ENCODE data around the gene DEFB132. TPM values are rescaled to one million over a fixed set of nuclear protein-coding genes. Genes with fewer than 3 reads are reported as not detected.

Gene DEFB132
- total and polyA plus RNA-seq, 4 donors = not detected

DNA sequence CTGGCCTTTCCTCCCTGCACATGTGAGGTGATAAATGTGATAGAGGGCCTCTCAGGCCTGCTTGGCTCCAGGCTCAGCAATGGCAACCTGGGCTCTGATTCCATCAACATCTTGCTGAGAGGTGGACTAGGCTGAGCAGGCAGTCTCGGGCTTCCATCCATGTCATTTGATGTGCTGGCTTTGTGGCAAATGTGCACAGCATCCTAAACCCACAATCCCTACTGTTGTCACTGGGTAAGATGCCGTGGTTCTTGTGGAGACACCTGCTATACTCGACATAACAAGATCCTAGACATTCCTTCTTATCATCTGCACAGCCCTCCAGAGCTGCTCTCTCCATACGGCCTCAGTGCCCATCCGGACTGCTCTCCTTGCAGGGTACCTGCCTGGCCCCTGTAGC lies 37.1 kb downstream of the DEFB132 start:
- DNase-seq (ENCODE audit: low read depth in 4 of 6, low spot score in 6 of 6) = no peak
- Histone ChIP-seq H3K36me3 (ENCODE audit: control insufficient read depth, insufficient read depth, low read length) (peaks cover 3% of the 10 kb centered on the region), H3K27ac (ENCODE audit: low read depth, low read length) (no peak overlapping the region), H3K9me3 (ENCODE audit: control insufficient read depth, insufficient read depth, low read length) (no peaks in the 10 kb centered on the region), H3K27me3 (ENCODE audit: control insufficient read depth, insufficient read depth, low read length) (no peaks in the 10 kb centered on the region), H3K4me3 (ENCODE audit: low read depth, low read length) (no peak overlapping the region), H3K4me1 (ENCODE audit: control insufficient read depth, insufficient read depth, low read length) (peaks cover 11% of the 10 kb centered on the region)
- WGBS (ENCODE audit: insufficient coverage) = 94% methylated on average over 4 of the region's 5 CpGs

DNA sequence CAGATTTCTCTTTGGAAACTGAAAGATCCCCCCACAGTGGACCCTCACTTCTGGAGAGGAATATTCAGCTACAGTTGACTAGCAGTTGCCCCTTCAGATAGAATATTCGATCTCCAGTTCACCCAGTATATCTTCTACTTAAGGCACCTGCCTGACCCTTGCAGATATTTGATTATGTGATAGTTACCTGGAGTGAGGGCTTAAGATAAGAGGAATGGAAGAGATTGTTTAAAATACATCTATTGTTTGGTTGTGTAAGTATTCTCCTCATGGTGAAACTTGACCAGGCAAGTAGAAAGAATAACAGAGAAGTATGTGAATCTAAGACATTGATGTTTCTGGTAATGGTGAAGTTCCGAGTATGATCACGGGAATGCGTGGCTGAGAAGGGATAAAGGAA lies 38.3 kb downstream of the DEFB132 start:
- Histone ChIP-seq H3K4me1 (ENCODE audit: control insufficient read depth, insufficient read depth, low read length) (peaks cover 15% of the 10 kb centered on the region), H3K4me3 (ENCODE audit: low read depth, low read length) (no peak overlapping the region), H3K27ac (ENCODE audit: low read depth, low read length) (no peak overlapping the region), H3K9me3 (ENCODE audit: control insufficient read depth, insufficient read depth, low read length) (no peaks in the 10 kb centered on the region), H3K36me3 (ENCODE audit: control insufficient read depth, insufficient read depth, low read length) (peaks cover 3% of the 10 kb centered on the region), H3K27me3 (ENCODE audit: control insufficient read depth, insufficient read depth, low read length) (no peaks in the 10 kb centered on the region)
- DNase-seq (ENCODE audit: low read depth in 4 of 6, low spot score in 6 of 6) = no peak
- WGBS (ENCODE audit: insufficient coverage) = 84% methylated on average over 3 of the region's 4 CpGs

DNA sequence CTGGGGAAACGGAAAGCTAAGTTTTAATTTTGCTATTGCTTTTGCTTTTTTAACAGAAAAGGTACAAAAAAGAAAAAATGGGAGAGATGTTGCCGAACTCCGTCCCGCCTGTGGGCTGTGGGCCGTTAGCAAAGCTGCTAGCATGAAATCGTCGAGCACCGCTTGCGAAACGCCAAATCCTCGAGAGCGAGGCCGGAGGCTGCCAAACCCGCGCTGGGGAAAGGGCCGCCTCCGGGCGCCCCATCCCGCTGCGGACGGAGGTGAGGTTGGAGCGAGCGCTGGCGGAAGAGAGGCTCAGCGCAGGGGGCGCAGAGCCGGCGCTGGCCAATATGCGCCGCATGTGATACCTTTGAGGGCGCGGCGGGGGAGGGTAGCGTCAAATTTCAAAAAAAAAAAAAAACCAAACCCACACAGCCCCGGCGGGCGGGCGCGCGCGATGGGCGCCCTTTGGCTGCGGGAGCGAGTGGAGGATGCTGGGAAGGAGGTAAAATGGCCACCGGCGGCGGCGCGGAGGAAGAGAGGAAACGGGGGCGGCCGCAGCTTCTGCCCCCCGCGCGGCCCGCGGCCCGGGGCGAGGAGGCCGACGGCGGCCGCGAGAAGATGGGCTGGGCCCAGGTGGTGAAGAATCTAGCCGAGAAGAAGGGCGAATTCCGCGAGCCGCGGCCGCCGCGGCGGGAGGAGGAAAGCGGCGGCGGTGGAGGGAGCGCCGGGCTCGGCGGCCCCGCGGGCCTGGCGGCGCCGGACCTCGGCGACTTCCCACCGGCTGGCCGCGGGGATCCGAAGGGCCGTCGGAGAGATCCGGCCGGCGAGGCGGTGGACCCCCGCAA lies 39.8 kb downstream of the DEFB132 start, which contains the start of gene ZCCHC3:
Gene ZCCHC3 (plus strand): TSS at position 473 of the 827 bp plus-strand sequence. CDS start 17 bp downstream, at position 490.
- peaks cover 3% of the 10 kb centered on the region for H3K36me3 ChIP-seq (ENCODE audit: control insufficient read depth, insufficient read depth, low read length)
- peaks cover 24% of the 10 kb centered on the region for H3K4me1 ChIP-seq (ENCODE audit: control insufficient read depth, insufficient read depth, low read length)
- peak within 1 kb of the TSS; percentile 79 for H3K4me3 ChIP-seq (ENCODE audit: low read depth, low read length)
- DNase-seq (ENCODE audit: low read depth in 4 of 6, low spot score in 6 of 6) = peak in 5 of 6 donors; percentile 76 to 96 (median 87)
- H3K27ac ChIP-seq (ENCODE audit: low read depth, low read length) = peak within 1 kb of the TSS; percentile 93
- H3K9me3 ChIP-seq (ENCODE audit: control insufficient read depth, insufficient read depth, low read length) = no peaks in the 10 kb centered on the region
- H3K27me3 ChIP-seq (ENCODE audit: control insufficient read depth, insufficient read depth, low read length) = no peaks in the 10 kb centered on the region
- under 1% methylated on average over 91 of the region's 99 CpGs for WGBS (ENCODE audit: insufficient coverage)

DNA sequence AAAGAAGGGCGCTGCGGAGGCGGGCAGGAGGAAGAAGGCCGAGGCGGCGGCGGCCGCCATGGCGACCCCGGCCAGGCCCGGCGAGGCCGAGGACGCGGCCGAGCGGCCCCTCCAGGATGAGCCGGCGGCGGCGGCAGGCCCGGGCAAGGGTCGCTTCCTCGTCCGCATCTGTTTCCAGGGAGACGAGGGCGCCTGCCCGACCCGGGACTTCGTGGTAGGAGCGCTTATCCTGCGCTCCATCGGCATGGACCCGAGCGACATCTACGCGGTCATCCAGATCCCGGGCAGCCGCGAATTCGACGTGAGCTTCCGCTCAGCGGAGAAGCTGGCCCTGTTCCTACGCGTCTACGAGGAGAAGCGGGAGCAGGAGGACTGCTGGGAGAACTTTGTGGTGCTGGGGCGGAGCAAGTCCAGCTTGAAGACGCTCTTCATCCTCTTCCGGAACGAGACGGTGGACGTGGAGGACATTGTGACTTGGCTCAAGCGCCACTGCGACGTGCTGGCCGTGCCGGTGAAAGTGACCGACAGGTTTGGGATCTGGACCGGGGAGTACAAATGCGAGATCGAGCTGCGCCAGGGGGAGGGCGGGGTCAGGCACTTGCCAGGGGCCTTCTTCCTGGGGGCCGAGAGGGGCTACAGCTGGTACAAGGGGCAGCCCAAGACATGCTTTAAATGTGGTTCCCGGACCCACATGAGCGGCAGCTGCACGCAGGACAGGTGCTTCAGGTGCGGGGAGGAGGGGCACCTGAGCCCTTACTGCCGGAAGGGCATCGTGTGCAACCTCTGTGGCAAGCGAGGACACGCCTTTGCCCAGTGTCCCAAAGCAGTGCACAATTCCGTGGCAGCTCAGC lies 40.6 kb downstream of the DEFB132 start:
- WGBS (ENCODE audit: insufficient coverage) = 0% methylated on average over 75 of the region's 75 CpGs
- DNase-seq (ENCODE audit: low read depth in 4 of 6, low spot score in 6 of 6) = peak in 2 of 6 donors; percentile 75
- H3K27ac ChIP-seq (ENCODE audit: low read depth, low read length) = peak overlapping the region; percentile 88
- H3K9me3 ChIP-seq (ENCODE audit: control insufficient read depth, insufficient read depth, low read length) = no peaks in the 10 kb centered on the region
- H3K4me1 ChIP-seq (ENCODE audit: control insufficient read depth, insufficient read depth, low read length) = peaks cover 24% of the 10 kb centered on the region
- H3K36me3 ChIP-seq (ENCODE audit: control insufficient read depth, insufficient read depth, low read length) = peaks cover 3% of the 10 kb centered on the region
- H3K27me3 ChIP-seq (ENCODE audit: control insufficient read depth, insufficient read depth, low read length) = no peaks in the 10 kb centered on the region
- H3K4me3 ChIP-seq (ENCODE audit: low read depth, low read length) = peak overlapping the region; percentile 79

DNA sequence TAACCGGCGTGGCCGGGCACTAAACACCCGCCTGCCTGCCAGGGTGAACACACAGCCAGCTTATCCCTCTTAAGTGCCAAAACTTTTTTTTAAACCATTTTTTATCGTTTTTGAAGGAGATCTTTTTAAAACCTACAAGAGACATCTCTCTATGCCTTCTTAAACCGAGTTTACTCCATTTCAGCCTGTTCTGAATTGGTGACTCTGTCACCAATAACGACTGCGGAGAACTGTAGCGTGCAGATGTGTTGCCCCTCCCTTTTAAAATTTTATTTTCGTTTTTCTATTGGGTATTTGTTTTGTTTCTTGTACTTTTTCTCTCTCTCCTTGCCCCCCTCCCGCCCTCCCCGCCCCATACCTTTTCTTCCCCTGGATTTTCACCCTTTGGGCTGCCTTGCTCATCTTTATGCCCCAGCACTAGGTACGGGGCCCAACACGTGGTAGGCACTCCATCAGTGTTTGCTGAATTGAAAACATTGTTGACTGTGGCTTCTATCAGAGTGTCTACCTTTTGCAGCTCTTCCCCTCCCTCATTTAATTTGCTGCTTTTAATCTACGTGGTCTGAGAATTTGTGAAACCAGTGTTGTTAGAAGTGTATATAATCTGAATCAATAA lies 41.4 kb downstream of the DEFB132 start:
- H3K4me3 ChIP-seq (ENCODE audit: low read depth, low read length) = peak overlapping the region; percentile 79

DNA sequence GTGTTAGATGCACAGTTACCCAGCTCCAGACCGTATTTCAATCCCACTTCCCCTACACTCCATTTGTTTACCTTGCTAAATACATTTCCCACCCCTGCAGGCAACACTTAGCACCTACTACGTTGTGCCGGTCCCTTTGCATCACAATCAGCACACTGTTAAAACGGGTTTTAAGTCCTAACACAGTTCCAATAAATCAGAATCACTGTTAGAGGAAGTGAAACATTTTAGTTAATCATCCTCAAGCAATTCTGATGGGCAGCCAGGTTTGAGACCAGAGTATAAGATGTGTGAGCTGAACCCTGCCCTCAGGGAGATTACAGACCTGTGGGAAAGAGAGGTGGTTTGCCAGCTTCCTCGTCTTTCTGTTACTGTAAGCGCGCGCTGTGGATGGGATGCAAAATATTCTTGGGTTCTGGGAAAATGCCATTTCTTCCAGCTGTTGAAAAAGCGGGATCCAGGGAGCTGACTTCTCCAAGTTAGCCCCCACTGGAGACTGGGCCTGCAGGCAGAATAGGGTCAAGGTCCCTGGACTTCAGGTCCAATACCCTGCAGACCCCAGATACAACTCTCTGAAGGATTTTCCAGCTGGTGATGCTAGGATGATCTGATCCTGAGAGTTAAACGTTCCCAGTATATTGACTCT lies 42.9 kb downstream of the DEFB132 start:
- H3K36me3 ChIP-seq (ENCODE audit: control insufficient read depth, insufficient read depth, low read length) = peaks cover 6% of the 10 kb centered on the region
- no peaks in the 10 kb centered on the region for H3K27me3 ChIP-seq (ENCODE audit: control insufficient read depth, insufficient read depth, low read length)
- H3K9me3 ChIP-seq (ENCODE audit: control insufficient read depth, insufficient read depth, low read length) = no peaks in the 10 kb centered on the region
- H3K27ac ChIP-seq (ENCODE audit: low read depth, low read length) = peak overlapping the region; percentile 82
- 27% methylated on average over 5 of the region's 10 CpGs for WGBS (ENCODE audit: insufficient coverage)
- H3K4me3 ChIP-seq (ENCODE audit: low read depth, low read length) = peak overlapping the region; percentile 79
- DNase-seq (ENCODE audit: low read depth in 4 of 6, low spot score in 6 of 6) = peak in 1 of 6 donors; percentile 26
- H3K4me1 ChIP-seq (ENCODE audit: control insufficient read depth, insufficient read depth, low read length) = peaks cover 24% of the 10 kb centered on the region

More for the DNA sequence above, 41.4 kb downstream of the DEFB132 start:
- H3K27me3 ChIP-seq (ENCODE audit: control insufficient read depth, insufficient read depth, low read length) = no peaks in the 10 kb centered on the region
- DNase-seq (ENCODE audit: low read depth in 4 of 6, low spot score in 6 of 6) = no peak
- peaks cover 3% of the 10 kb centered on the region for H3K36me3 ChIP-seq (ENCODE audit: control insufficient read depth, insufficient read depth, low read length)
- H3K27ac ChIP-seq (ENCODE audit: low read depth, low read length) = peak overlapping the region; percentile 88
- 2% methylated on average over 4 of the region's 15 CpGs for WGBS (ENCODE audit: insufficient coverage)
- no peaks in the 10 kb centered on the region for H3K9me3 ChIP-seq (ENCODE audit: control insufficient read depth, insufficient read depth, low read length)
- H3K4me1 ChIP-seq (ENCODE audit: control insufficient read depth, insufficient read depth, low read length) = peaks cover 24% of the 10 kb centered on the region

DNA sequence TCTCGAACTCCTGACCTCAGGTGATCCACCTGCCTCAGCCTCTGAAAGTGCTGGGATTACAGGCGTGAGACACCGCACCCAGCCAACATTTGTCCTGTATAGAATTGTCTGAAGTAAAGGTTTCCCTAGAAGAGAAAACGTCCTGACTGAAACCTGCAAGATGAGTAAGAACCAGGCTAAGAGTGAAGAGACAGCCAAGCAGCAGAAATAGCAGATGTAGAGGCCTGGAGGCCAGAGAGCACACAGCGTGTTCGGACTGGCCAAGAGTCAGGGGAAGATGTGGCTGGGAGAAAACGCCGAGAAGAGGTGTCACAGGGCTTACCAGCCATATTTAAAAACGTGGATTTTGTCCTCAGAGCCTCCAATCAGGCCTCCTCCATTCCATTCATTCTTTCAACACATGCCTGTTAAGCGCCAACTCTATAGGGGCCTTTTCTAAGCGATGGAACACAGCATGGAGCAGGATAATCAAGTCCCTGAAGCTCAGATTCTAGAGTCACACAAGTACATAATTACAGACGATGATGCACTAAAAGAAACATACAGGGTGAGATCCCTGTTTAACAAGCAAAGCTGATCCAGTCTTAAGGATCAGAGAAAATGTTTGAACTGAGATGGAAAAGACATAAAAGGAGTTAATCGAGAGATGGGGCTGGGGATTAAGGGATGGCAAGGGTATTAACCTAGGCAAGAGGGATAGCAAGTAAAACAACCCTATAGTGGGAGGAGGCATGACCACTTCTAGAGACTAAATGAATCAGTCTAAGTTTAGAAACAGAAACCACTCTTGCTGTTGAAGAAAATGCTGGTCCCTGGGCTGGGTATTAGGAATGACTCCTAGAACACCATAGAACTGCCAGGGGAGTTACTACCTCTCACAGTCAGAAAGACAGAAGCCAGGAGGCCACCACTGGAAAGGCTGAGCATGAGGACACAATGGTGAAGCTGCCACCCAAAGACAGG lies 44.6 kb downstream of the DEFB132 start:
- H3K4me1 ChIP-seq (ENCODE audit: control insufficient read depth, insufficient read depth, low read length) = peaks cover 24% of the 10 kb centered on the region
- no peak overlapping the region for H3K4me3 ChIP-seq (ENCODE audit: low read depth, low read length)
- peak in 1 of 6 donors; percentile 41 for DNase-seq (ENCODE audit: low read depth in 4 of 6, low spot score in 6 of 6)
- WGBS (ENCODE audit: insufficient coverage) = 76% methylated on average over 10 of the region's 13 CpGs
- H3K27me3 ChIP-seq (ENCODE audit: control insufficient read depth, insufficient read depth, low read length) = no peaks in the 10 kb centered on the region
- no peaks in the 10 kb centered on the region for H3K9me3 ChIP-seq (ENCODE audit: control insufficient read depth, insufficient read depth, low read length)
- peak overlapping the region; percentile 82 for H3K27ac ChIP-seq (ENCODE audit: low read depth, low read length)
- H3K36me3 ChIP-seq (ENCODE audit: control insufficient read depth, insufficient read depth, low read length) = peaks cover 6% of the 10 kb centered on the region

DNA sequence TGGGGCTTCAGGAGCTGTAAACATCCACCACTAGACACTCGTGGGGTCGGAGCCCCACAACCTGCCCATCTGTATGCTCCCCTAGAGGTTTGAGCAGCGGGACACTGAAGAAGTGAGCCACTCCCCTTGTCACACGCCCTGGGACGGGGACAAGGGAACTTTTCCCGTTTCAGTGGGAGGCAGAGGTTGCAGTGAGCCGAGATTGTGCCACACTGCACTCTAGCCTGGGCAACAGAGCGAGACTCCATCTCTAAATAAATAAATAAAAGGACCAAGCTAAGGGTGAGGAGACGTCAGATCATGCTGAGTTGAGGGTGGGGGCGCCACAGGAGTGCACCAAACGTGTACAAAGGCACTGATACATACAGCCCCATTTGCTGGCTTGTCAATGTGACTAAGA lies 48.2 kb downstream of the DEFB132 start:
- H3K36me3 ChIP-seq (ENCODE audit: control insufficient read depth, insufficient read depth, low read length) = peaks cover 3% of the 10 kb centered on the region
- peaks cover 39% of the 10 kb centered on the region for H3K4me1 ChIP-seq (ENCODE audit: control insufficient read depth, insufficient read depth, low read length)
- no peak for DNase-seq (ENCODE audit: low read depth in 4 of 6, low spot score in 6 of 6)
- no peak overlapping the region for H3K27ac ChIP-seq (ENCODE audit: low read depth, low read length)
- no peak overlapping the region for H3K4me3 ChIP-seq (ENCODE audit: low read depth, low read length)
- no peaks in the 10 kb centered on the region for H3K27me3 ChIP-seq (ENCODE audit: control insufficient read depth, insufficient read depth, low read length)
- no peaks in the 10 kb centered on the region for H3K9me3 ChIP-seq (ENCODE audit: control insufficient read depth, insufficient read depth, low read length)
- WGBS (ENCODE audit: insufficient coverage) = 58% methylated on average over 4 of the region's 11 CpGs

Measured in spinal cord (tissue), 10 donors.